ENCODE results near the gene CCL19.
"Not testable (repeated sequence)": the region's sequence is repeated elsewhere in the genome, so short reads cannot be mapped to it uniquely, and the experiment has no call there.

Gene CCL19

GRCh38 chr9:34690983-34691935 lies at the start of gene CCL19:
TSS of gene CCL19 (minus strand) at chr9:34691276. CDS start at chr9:34691139, 137 bp downstream.
- no peak within 1 kb of the TSS for H3K27ac ChIP-seq (ENCODE audit: low read length)
- no peak for TF ChIP-seq CTCF (IDR thresholded peaks at IDR 0.05; ENCODE audit: borderline replicate concordance, extremely low read depth, low read length, poor library complexity, severe bottlenecking)
- TF ChIP-seq EZH2 (IDR thresholded peaks at IDR 0.05; ENCODE audit: borderline replicate concordance, low read depth, low read length, severe bottlenecking), result no peak
- no peak for DNase-seq

DNA sequence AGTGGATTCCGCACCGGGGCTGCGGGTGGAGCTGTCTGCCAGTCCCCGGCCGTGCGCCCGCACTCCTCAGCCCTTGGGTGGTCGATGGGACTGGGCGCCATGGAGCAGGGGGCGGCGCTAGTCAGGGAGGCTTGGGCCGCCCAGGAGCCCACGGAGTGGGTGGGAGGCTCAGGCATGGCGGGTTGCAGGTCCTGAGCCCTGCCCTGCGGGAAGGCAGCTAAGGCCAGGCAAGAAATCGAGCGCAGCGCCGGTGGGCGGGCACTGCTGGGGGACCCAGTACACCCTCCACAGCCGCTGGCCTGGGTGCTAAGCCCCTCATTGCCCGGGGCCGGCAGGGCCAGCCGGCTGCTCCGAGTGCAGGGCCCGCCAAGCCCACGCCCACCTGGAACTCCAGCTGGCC lies 49.1 kb upstream of the CCL19 start:
- ATAC-seq (ENCODE audit: insufficient read depth, low read depth); H3K9me3 ChIP-seq (ENCODE audit: insufficient read depth, low read length, severe bottlenecking); H3K4me3 ChIP-seq (ENCODE audit: low read depth in 1 of 2, low read length in 2 of 2); H3K27me3 ChIP-seq (ENCODE audit: insufficient read depth, low read length, poor library complexity); H3K27ac ChIP-seq (ENCODE audit: low read length); H2AFZ ChIP-seq (ENCODE audit: low read depth, low read length); H3K79me2 ChIP-seq (ENCODE audit: insufficient read depth, low read length); H3K9ac ChIP-seq (ENCODE audit: low read depth, low read length); DNase-seq; H3K36me3 ChIP-seq (ENCODE audit: insufficient read depth, low read length); H3K4me2 ChIP-seq (ENCODE audit: insufficient read depth, low read length); H3K4me1 ChIP-seq (ENCODE audit: insufficient read depth, low read length); H4K20me1 ChIP-seq (ENCODE audit: insufficient read depth, low read length): not testable (repeated sequence)

More at GRCh38 chr9:34690983-34691935, at the start of gene CCL19:
- H3K79me2 ChIP-seq (ENCODE audit: insufficient read depth, low read length), result no peaks in the 10 kb centered on the region
- H2AFZ ChIP-seq (ENCODE audit: low read depth, low read length), result no peak within 1 kb of the TSS
- no peaks in the 10 kb centered on the region for H3K36me3 ChIP-seq (ENCODE audit: insufficient read depth, low read length)
- H3K9ac ChIP-seq (ENCODE audit: low read depth, low read length), result no peak within 1 kb of the TSS
- no peaks in the 10 kb centered on the region for H3K9me3 ChIP-seq (ENCODE audit: insufficient read depth, low read length, severe bottlenecking)
- H3K27me3 ChIP-seq (ENCODE audit: insufficient read depth, low read length, poor library complexity), result peaks cover 9% of the 10 kb centered on the region
- H3K4me3 ChIP-seq (ENCODE audit: low read depth in 1 of 2, low read length in 2 of 2), result no peak within 1 kb of the TSS
- H3K4me1 ChIP-seq (ENCODE audit: insufficient read depth, low read length), result no peaks in the 10 kb centered on the region
- H3K4me2 ChIP-seq (ENCODE audit: insufficient read depth, low read length), result no peak within 1 kb of the TSS
- no peak for ATAC-seq (ENCODE audit: insufficient read depth, low read depth)
- no peaks in the 10 kb centered on the region for H4K20me1 ChIP-seq (ENCODE audit: insufficient read depth, low read length)

- Histone ChIP-seq H3K36me3 (ENCODE audit: insufficient read depth, low read length) (no peaks in the 10 kb centered on the region), H3K27me3 (ENCODE audit: insufficient read depth, low read length, poor library complexity) (peaks cover 2% of the 10 kb centered on the region), H3K27ac (ENCODE audit: low read length) (no peak overlapping the region), H3K4me1 (ENCODE audit: insufficient read depth, low read length) (peaks cover 3% of the 10 kb centered on the region; the same call in 1 of the 2 replicates), H3K4me2 (ENCODE audit: insufficient read depth, low read length) (no peak overlapping the region), H3K9me3 (ENCODE audit: insufficient read depth, low read length, severe bottlenecking) (no peaks in the 10 kb centered on the region), H3K4me3 (ENCODE audit: low read depth in 1 of 2, low read length in 2 of 2) (no peak overlapping the region), H4K20me1 (ENCODE audit: insufficient read depth, low read length) (no peaks in the 10 kb centered on the region), H3K79me2 (ENCODE audit: insufficient read depth, low read length) (no peaks in the 10 kb centered on the region), H3K9ac (ENCODE audit: low read depth, low read length) (no peak overlapping the region), H2AFZ (ENCODE audit: low read depth, low read length) (no peak overlapping the region)
- ATAC-seq (ENCODE audit: insufficient read depth, low read depth) (no peak), DNase-seq (no peak)
- TF ChIP-seq EZH2 (IDR thresholded peaks at IDR 0.05; ENCODE audit: borderline replicate concordance, low read depth, low read length, severe bottlenecking), result no peak
- no peak for TF ChIP-seq CTCF (IDR thresholded peaks at IDR 0.05; ENCODE audit: borderline replicate concordance, extremely low read depth, low read length, poor library complexity, severe bottlenecking)
Measured at GRCh38 chr9:34737677-34738260, 46.7 kb upstream of the CCL19 start.

DNA sequence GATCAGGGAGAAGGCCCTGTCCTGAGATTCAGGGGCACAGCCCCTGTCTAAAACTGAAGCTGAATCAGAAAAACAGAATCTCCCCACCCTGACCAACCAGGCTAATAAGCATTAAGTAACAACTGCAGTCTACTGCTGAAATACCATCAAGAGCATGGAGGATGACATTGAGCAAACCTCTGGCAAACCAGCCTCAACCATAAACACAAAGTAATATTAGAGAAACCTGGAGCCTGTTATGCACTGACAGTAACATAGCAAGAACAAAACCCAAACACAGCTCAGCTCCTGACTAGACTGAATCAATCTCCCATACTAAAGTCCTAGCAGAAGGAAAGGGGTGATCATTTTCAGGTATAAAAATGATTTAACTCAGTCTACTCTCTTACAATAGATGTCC lies 43.6 kb upstream of the CCL19 start:
- no peak for DNase-seq
- peaks cover 8% of the 10 kb centered on the region for H3K27me3 ChIP-seq (ENCODE audit: insufficient read depth, low read length, poor library complexity)
- H3K79me2 ChIP-seq (ENCODE audit: insufficient read depth, low read length), result no peaks in the 10 kb centered on the region
- no peaks in the 10 kb centered on the region for H3K36me3 ChIP-seq (ENCODE audit: insufficient read depth, low read length)
- H4K20me1 ChIP-seq (ENCODE audit: insufficient read depth, low read length), result no peaks in the 10 kb centered on the region
- no peak overlapping the region for H3K9ac ChIP-seq (ENCODE audit: low read depth, low read length)
- H3K4me3 ChIP-seq (ENCODE audit: low read depth in 1 of 2, low read length in 2 of 2), result no peak overlapping the region
- no peaks in the 10 kb centered on the region for H3K4me1 ChIP-seq (ENCODE audit: insufficient read depth, low read length)
- H3K4me2 ChIP-seq (ENCODE audit: insufficient read depth, low read length), result no peak overlapping the region
- H2AFZ ChIP-seq (ENCODE audit: low read depth, low read length), result no peak overlapping the region
- H3K27ac ChIP-seq (ENCODE audit: low read length), result no peak overlapping the region
- H3K9me3 ChIP-seq (ENCODE audit: insufficient read depth, low read length, severe bottlenecking), result no peaks in the 10 kb centered on the region
- no peak for TF ChIP-seq EZH2 (IDR thresholded peaks at IDR 0.05; ENCODE audit: borderline replicate concordance, low read depth, low read length, severe bottlenecking)
- no peak for TF ChIP-seq CTCF (IDR thresholded peaks at IDR 0.05; ENCODE audit: borderline replicate concordance, extremely low read depth, low read length, poor library complexity, severe bottlenecking)
- no peak for ATAC-seq (ENCODE audit: insufficient read depth, low read depth)
